AG04449 (cell line): ENCODE results near the gene MRPL30.
"Not testable (repeated sequence)": the region's sequence is repeated elsewhere in the genome, so short reads cannot be mapped to it uniquely, and the experiment has no call there.

ENCODE experiments used
- CTCF ChIA-PET: fragments of 350-600 bp; formaldehyde crosslinking; extraction: SDS; loops from one replicate; lab custom pipeline; 2021; ENCODE audit warnings: antibody characterized with exemption; lab: Yijun Ruan, JAX
- POLR2A ChIA-PET: fragments of 400-600, 350-600 bp; formaldehyde crosslinking; extraction: SDS; loops from one replicate; lab custom pipeline; 2020; ENCODE audit warnings: antibody characterized with exemption, inconsistent platforms; lab: Yijun Ruan, JAX
- DNase-seq: peaks from one replicate; pipeline ENCODE4 v3.0.0-alpha.2; 2010; ENCODE audit warnings: low read depth, low spot score
- H3K4me3 ChIP-seq: 2 replicates; pipeline ENCODE4 v1.5.1; 2011; ENCODE audit warnings: low read depth, mild to moderate bottlenecking, control low read depth, low read length
- CTCF ChIP-seq: IDR thresholded peaks from one replicate; pipeline ENCODE4 v1.5.1; 2011; ENCODE audit warnings: mild to moderate bottlenecking, moderate library complexity, low read length, control low read depth, inconsistent platforms; ENCODE audit not compliant: insufficient read depth; ENCODE audit errors: missing control alignments

Gene MRPL30

GRCh38 chr2:99198103-99198841 is 17.3 kb downstream of the MRPL30 start:
- no peak overlapping the region for H3K4me3 ChIP-seq
- no peak for DNase-seq
- POLR2A ChIA-PET = no interaction called here
- CTCF ChIA-PET = interaction anchor here (1.4 to 1.5 kb wide), 2 partner anchors 13 to 16 kb away, joined by 3 read pairs; no protein-coding TSS in a partner anchor
- no peak for TF ChIP-seq CTCF

- POLR2A ChIA-PET = no interaction called here
Observed at GRCh38 chr2:99200076-99200800, 19.3 kb downstream of the MRPL30 start.

GRCh38 chr2:99201959-99202678 is 21.1 kb downstream of the MRPL30 start:
- no peak for DNase-seq
- CTCF ChIA-PET = interaction anchor here (1.2 kb wide), 1 partner anchor 18 kb away, joined by 3 read pairs; no protein-coding TSS in a partner anchor
- no peak overlapping the region for H3K4me3 ChIP-seq
- TF ChIP-seq CTCF = no peak
- POLR2A ChIA-PET = no interaction called here

More at GRCh38 chr2:99200076-99200800, 19.3 kb downstream of the MRPL30 start:
- DNase-seq = no peak
- H3K4me3 ChIP-seq = no peak overlapping the region
- CTCF ChIA-PET = no interaction called here
- no peak for TF ChIP-seq CTCF

- POLR2A ChIA-PET = no interaction called here
- H3K4me3 ChIP-seq = no peak overlapping the region
- TF ChIP-seq CTCF = no peak
- no peak for DNase-seq
- CTCF ChIA-PET = no interaction called here
Observed at GRCh38 chr2:99205491-99205890, 24.5 kb downstream of the MRPL30 start.

- no peak for TF ChIP-seq CTCF
- H3K4me3 ChIP-seq = no peak overlapping the region
- CTCF ChIA-PET = no interaction called here
- POLR2A ChIA-PET = no interaction called here
- DNase-seq = no peak
Observed at GRCh38 chr2:99216096-99216495, 35.1 kb downstream of the MRPL30 start.

- DNase-seq = no peak
- TF ChIP-seq CTCF = no peak
- ChIA-PET CTCF (no interaction called here), POLR2A (no interaction called here)
- H3K4me3 ChIP-seq = no peak overlapping the region
Observed at GRCh38 chr2:99217929-99218501, 37.0 kb downstream of the MRPL30 start.

GRCh38 chr2:99233177-99233576 is 52.2 kb downstream of the MRPL30 start:
- CTCF ChIA-PET, H3K4me3 ChIP-seq, POLR2A ChIA-PET, DNase-seq: not testable (repeated sequence)
